ENCODE data around the gene TFIP11.
A peak's percentile ranks its signal among the peaks of the same experiment; 100 is the strongest.

Gene TFIP11

GRCh38 chr22:26514419-26515161, 2.3 kb upstream of the TFIP11 start:
- FAIRE-seq: no peak
- no peak for DNase-seq (ENCODE audit: extremely low spot score, insufficient read length, low read depth)

- no peak for DNase-seq (ENCODE audit: extremely low spot score, insufficient read length, low read depth)
- FAIRE-seq: no peak
Measured at GRCh38 chr22:26513838-26514237, 1.6 kb upstream of the TFIP11 start.

GRCh38 chr22:26508148-26508547, 4.1 kb downstream of the TFIP11 start:
- no peak for FAIRE-seq
- DNase-seq (ENCODE audit: extremely low spot score, insufficient read length, low read depth): no peak

- DNase-seq (ENCODE audit: extremely low spot score, insufficient read length, low read depth) (no peak), FAIRE-seq (no peak)
Measured at GRCh38 chr22:26503758-26504157, 8.5 kb downstream of the TFIP11 start.

GRCh38 chr22:26502688-26503561, 9.3 kb downstream of the TFIP11 start:
- DNase-seq (ENCODE audit: extremely low spot score, insufficient read length, low read depth): no peak
- FAIRE-seq: peak; percentile 67

- no peak for FAIRE-seq
- no peak for DNase-seq (ENCODE audit: extremely low spot score, insufficient read length, low read depth)
Measured at GRCh38 chr22:26501996-26502395, 10.3 kb downstream of the TFIP11 start.

- DNase-seq (ENCODE audit: extremely low spot score, insufficient read length, low read depth) (no peak), FAIRE-seq (no peak)
Measured at GRCh38 chr22:26499188-26499703, 13.0 kb downstream of the TFIP11 start.

GRCh38 chr22:26496456-26496855, 15.8 kb downstream of the TFIP11 start:
- FAIRE-seq (no peak), DNase-seq (ENCODE audit: extremely low spot score, insufficient read length, low read depth) (no peak)

GRCh38 chr22:26494506-26494905, 17.8 kb downstream of the TFIP11 start:
- DNase-seq (ENCODE audit: extremely low spot score, insufficient read length, low read depth): no peak
- no peak for FAIRE-seq

- DNase-seq (ENCODE audit: extremely low spot score, insufficient read length, low read depth) (no peak), FAIRE-seq (no peak)
Measured at GRCh38 chr22:26492220-26492619, 20.1 kb downstream of the TFIP11 start.

GRCh38 chr22:26489447-26490036, 22.7 kb downstream of the TFIP11 start:
- FAIRE-seq (no peak), DNase-seq (ENCODE audit: extremely low spot score, insufficient read length, low read depth) (no peak)

- FAIRE-seq (no peak), DNase-seq (ENCODE audit: extremely low spot score, insufficient read length, low read depth) (no peak)
Measured at GRCh38 chr22:26487996-26488395, 24.3 kb downstream of the TFIP11 start.

GRCh38 chr22:26486394-26486793, 25.9 kb downstream of the TFIP11 start:
- FAIRE-seq: no peak
- no peak for DNase-seq (ENCODE audit: extremely low spot score, insufficient read length, low read depth)

GRCh38 chr22:26485806-26486390, 26.4 kb downstream of the TFIP11 start:
- FAIRE-seq: no peak

GRCh38 chr22:26485013-26485412, 27.3 kb downstream of the TFIP11 start:
- no peak for DNase-seq (ENCODE audit: extremely low spot score, insufficient read length, low read depth)
- no peak for FAIRE-seq

More at GRCh38 chr22:26485806-26486390, 26.4 kb downstream of the TFIP11 start:
- DNase-seq (ENCODE audit: extremely low spot score, insufficient read length, low read depth): no peak

GRCh38 chr22:26484360-26484706, 27.9 kb downstream of the TFIP11 start:
- FAIRE-seq (no peak), DNase-seq (ENCODE audit: extremely low spot score, insufficient read length, low read depth) (no peak)

- DNase-seq (ENCODE audit: extremely low spot score, insufficient read length, low read depth): peak; percentile 81
- FAIRE-seq: peak; percentile 87
Measured at GRCh38 chr22:26483439-26484359, 28.6 kb downstream of the TFIP11 start, which contains the start of the genes HPS4 and SRRD. Gene HPS4 (minus strand): TSS chr22:26483783. CDS start chr22:26481762, 2,021 bp downstream. Gene SRRD (plus strand): TSS chr22:26483877. CDS start chr22:26483891, 14 bp downstream.

GRCh38 chr22:26483043-26483438, 29.2 kb downstream of the TFIP11 start:
- no peak for FAIRE-seq
- DNase-seq (ENCODE audit: extremely low spot score, insufficient read length, low read depth): no peak

- FAIRE-seq: no peak
- no peak for DNase-seq (ENCODE audit: extremely low spot score, insufficient read length, low read depth)
Measured at GRCh38 chr22:26482161-26482560, 30.1 kb downstream of the TFIP11 start.

All from GM18507 (cell line).